HuH-7.5 (cell line): ENCODE results near the gene HOXB2.
"Not testable (repeated sequence)": the region's sequence is repeated elsewhere in the genome, so short reads cannot be mapped to it uniquely, and the experiment has no call there.

Source experiments
- DNase-seq: peaks from one replicate; pipeline ENCODE4 v3.0.0; 2011; ENCODE audit warnings: low spot score

HOXB2 gene

GRCh38 chr17:48514477-48514876 is 30.4 kb downstream of the HOXB2 start:
- no peak for DNase-seq

- DNase-seq: no peak
Observed at GRCh38 chr17:48513666-48514455, 31.0 kb downstream of the HOXB2 start.

GRCh38 chr17:48513097-48513496 is 31.8 kb downstream of the HOXB2 start:
- no peak for DNase-seq

GRCh38 chr17:48510761-48511604 is 33.9 kb downstream of the HOXB2 start:
- no peak for DNase-seq

- no peak for DNase-seq
Observed at GRCh38 chr17:48510381-48510760, 34.5 kb downstream of the HOXB2 start.

GRCh38 chr17:48509708-48510107 is 35.2 kb downstream of the HOXB2 start:
- not testable (repeated sequence) for DNase-seq

GRCh38 chr17:48506246-48506645 is 38.7 kb downstream of the HOXB2 start:
- DNase-seq: no peak

- DNase-seq: no peak
Observed at GRCh38 chr17:48505788-48506187, 39.1 kb downstream of the HOXB2 start.

- DNase-seq: no peak
Observed at GRCh38 chr17:48504953-48505352, 40.0 kb downstream of the HOXB2 start.

- DNase-seq: no peak
Observed at GRCh38 chr17:48503747-48504146, 41.2 kb downstream of the HOXB2 start.

GRCh38 chr17:48502901-48503300 is 42.0 kb downstream of the HOXB2 start:
- DNase-seq: no peak

- DNase-seq: no peak
Observed at GRCh38 chr17:48502312-48502711, 42.6 kb downstream of the HOXB2 start.

- DNase-seq: no peak
Observed at GRCh38 chr17:48500435-48501426, 44.2 kb downstream of the HOXB2 start.

GRCh38 chr17:48499735-48500434 is 45.0 kb downstream of the HOXB2 start:
- DNase-seq: no peak

- no peak for DNase-seq
Observed at GRCh38 chr17:48499248-48499647, 45.7 kb downstream of the HOXB2 start.

- no peak for DNase-seq
Observed at GRCh38 chr17:48498164-48498850, 46.6 kb downstream of the HOXB2 start.

- DNase-seq: no peak
Observed at GRCh38 chr17:48497103-48497502, 47.8 kb downstream of the HOXB2 start.

- DNase-seq: no peak
Observed at GRCh38 chr17:48494335-48494734, 50.6 kb downstream of the HOXB2 start.
